Naive thymus-derived CD4-positive, alpha-beta T cell (primary cell): ENCODE results near the gene RNF32. TPM values are rescaled to one million over a fixed set of nuclear protein-coding genes. Genes with fewer than 3 reads are reported as not detected.
A peak's percentile ranks its signal among the peaks of the same experiment; 100 is the strongest.

ENCODE experiments used
- ATAC-seq: fragments of 150-1000 bp; cut with Tn5 transposase; 2 replicates; pipeline ENCODE4 v1.10.0; 2021; ENCODE audit warnings: mild to moderate bottlenecking, moderate library complexity
- CTCF ChIA-PET: fragments of 350-600 bp; sonication (Branson Sonifier 250); formaldehyde crosslinking; loops from one replicate; lab custom pipeline; 2021; ENCODE audit warnings: antibody characterized with exemption; lab: Charles Lee
- POLR2A ChIA-PET: fragments of 350-600 bp; sonication (Branson Sonifier 250); formaldehyde crosslinking; loops from one replicate; lab custom pipeline; 2021; ENCODE audit warnings: antibody characterized with exemption, inconsistent platforms; lab: Charles Lee
- DNase-seq, 9 donors: peaks; one replicate each; pipeline versions ENCODE4 v3.0.0 to v3.0.0-alpha.2; 2020 to 2022; ENCODE audit warnings: mixed read lengths in 1 of 9
- H3K27ac ChIP-seq: one replicate; pipeline ENCODE4 v1.7.0; 2013; ENCODE audit warnings: mild to moderate bottlenecking, low read depth, low read length, moderate library complexity
- H3K27me3 ChIP-seq, 2 donors: one replicate each; pipeline ENCODE4 v1.7.0; 2013; ENCODE audit warnings: low read length in 2 of 2, mild to moderate bottlenecking in 2 of 2, moderate library complexity in 2 of 2; ENCODE audit not compliant: control insufficient read depth in 2 of 2, insufficient read depth in 2 of 2
- H3K36me3 ChIP-seq, 3 experiments: 1 replicate in 2 of 3; 2 replicates in 1 of 3; pipeline ENCODE4 v1.7.0; 2013; ENCODE audit warnings: low read length in 3 of 3, mild to moderate bottlenecking in 3 of 3, moderate library complexity in 1 of 3; ENCODE audit not compliant: insufficient read depth in 3 of 3, control insufficient read depth in 2 of 3
- H3K4me1 ChIP-seq, 2 donors: one replicate each; pipeline ENCODE4 v1.7.0; 2013; ENCODE audit warnings: low read length in 2 of 2, mild to moderate bottlenecking in 2 of 2, moderate library complexity in 1 of 2; ENCODE audit not compliant: control insufficient read depth in 2 of 2, insufficient read depth in 2 of 2
- H3K4me3 ChIP-seq: 2 replicates; pipeline ENCODE4 v1.7.0; 2013; ENCODE audit warnings: mild to moderate bottlenecking, low read length
- H3K9me3 ChIP-seq, 3 experiments: 1 replicate in 2 of 3; 2 replicates in 1 of 3; pipeline ENCODE4 v1.7.0; 2013; ENCODE audit warnings: low read length in 3 of 3; ENCODE audit not compliant: control insufficient read depth in 2 of 3
- H3K27ac Mint-ChIP-seq, 9 donors: one replicate each; pipeline ENCODE4 v1.8.0; 2020 to 2022; ENCODE audit warnings: mixed read lengths in 9 of 9, mild to moderate bottlenecking in 8 of 9, moderate library complexity in 5 of 9, inconsistent platforms in 2 of 9
- H3K27me3 Mint-ChIP-seq, 5 donors: one replicate each; pipeline ENCODE4 v1.8.0; 2021 to 2022; ENCODE audit warnings: mixed read lengths in 5 of 5, mild to moderate bottlenecking in 1 of 5
- H3K36me3 Mint-ChIP-seq, 5 donors: one replicate each; pipeline ENCODE4 v1.8.0; 2020 to 2022; ENCODE audit warnings: mixed read lengths in 5 of 5, mild to moderate bottlenecking in 3 of 5, inconsistent platforms in 1 of 5
- H3K4me1 Mint-ChIP-seq, 7 donors: one replicate each; pipeline ENCODE4 v1.8.0; 2020 to 2022; ENCODE audit warnings: mixed read lengths in 7 of 7, mild to moderate bottlenecking in 3 of 7, inconsistent platforms in 1 of 7
- H3K4me3 Mint-ChIP-seq, 10 donors: one replicate each; pipeline ENCODE4 v1.8.0; 2020 to 2022; ENCODE audit warnings: mild to moderate bottlenecking in 10 of 10, mixed read lengths in 10 of 10, moderate library complexity in 6 of 10, inconsistent platforms in 2 of 10
- H3K9me3 Mint-ChIP-seq, 11 donors: one replicate each; pipeline ENCODE4 v1.8.0; 2020 to 2022; ENCODE audit warnings: mixed read lengths in 11 of 11, mild to moderate bottlenecking in 4 of 11, inconsistent platforms in 1 of 11, moderate library complexity in 1 of 11
- intact Hi-C, 2 donors: fragments of 100-400 bp; cut with micrococcal nuclease; formaldehyde crosslinking; loops; one replicate each; pipeline ENCODE4 v1.15.1; 2023
- polyA plus RNA-seq, 2 donors: library from polyadenylated mRNA; unstranded; fragments of 300-500 nt; fragmentation: Illumina TruSeq; gene quantifications; one replicate each; pipeline ENCODE4 v1.2.3, GENCODE V29; 2021
- total RNA-seq, 6 experiments: library from RNA in 5 of 6; stranded (reverse) in 5 of 6; gene quantifications; 1 replicate in 5 of 6; 2 replicates in 1 of 6; pipeline ENCODE4 v1.2.3 and lab custom pipeline; 2021 to 2026

RNF32 gene
- 1 to 10 TPM in 2 of 5 experiments, under 1 TPM in 2, not detected in 1; 0.81 to 2.1 (median 0.99) TPM for total RNA-seq
- under 1 TPM in 1 of 2 donors, not detected in 1; 0.66 TPM for polyA plus RNA-seq
- total RNA-seq (lab: John Stamatoyannopoulos, UW), result not detected

GRCh38 chr7:156640257-156640948, at the start of gene RNF32:
Gene RNF32 (plus strand): TSS chr7:156640774. CDS start chr7:156643878, 3,104 bp downstream.
- ChIA-PET CTCF (no interaction called here), POLR2A (interaction anchor here (0.6 kb wide), 1 partner anchor 94 kb away, joined by 4 read pairs; no protein-coding TSS in a partner anchor)
- peaks cover 0 to 5% (median 0%) of the 10 kb centered on the region in 3 experiments for H3K9me3 ChIP-seq
- peak; percentile 72 to 100 (median 81) for DNase-seq
- peak within 1 kb of the TSS; percentile 67 for H3K27ac ChIP-seq
- no peaks in the 10 kb centered on the region for H3K36me3 ChIP-seq
- Mint-ChIP-seq H3K27ac (peak within 1 kb of the TSS in 8 of 9 donors; percentile 50 to 100 (median 84)), H3K27me3 (peaks cover 12 to 65% (median 42%) of the 10 kb centered on the region in 5 donors), H3K4me1 (peaks cover 7 to 48% (median 17%) of the 10 kb centered on the region in 7 donors), H3K9me3 (peaks cover 0 to 25% (median 8%) of the 10 kb centered on the region in 11 donors), H3K4me3 (peak within 1 kb of the TSS; percentile 78 to 98 (median 87)), H3K36me3 (peaks cover 3 to 28% (median 6%) of the 10 kb centered on the region in 5 donors)
- peak within 1 kb of the TSS; percentile 77 for H3K4me3 ChIP-seq
- ATAC-seq, result peak; percentile 88
- H3K4me1 ChIP-seq, result peaks cover 6% of the 10 kb centered on the region in 2 donors
- intact Hi-C loops, result loop anchor here (1.0 to 10.0 kb wide), 13 partner anchors 14 to 1342 kb away; partner anchors contain the start of genes DNAJB6 (in 1 of the 2), LMBR1 (in 1 of the 2), RBM33 (in 1 of the 2) and UBE3C (in 1 of the 2)
- no peaks in the 10 kb centered on the region for H3K27me3 ChIP-seq

DNA sequence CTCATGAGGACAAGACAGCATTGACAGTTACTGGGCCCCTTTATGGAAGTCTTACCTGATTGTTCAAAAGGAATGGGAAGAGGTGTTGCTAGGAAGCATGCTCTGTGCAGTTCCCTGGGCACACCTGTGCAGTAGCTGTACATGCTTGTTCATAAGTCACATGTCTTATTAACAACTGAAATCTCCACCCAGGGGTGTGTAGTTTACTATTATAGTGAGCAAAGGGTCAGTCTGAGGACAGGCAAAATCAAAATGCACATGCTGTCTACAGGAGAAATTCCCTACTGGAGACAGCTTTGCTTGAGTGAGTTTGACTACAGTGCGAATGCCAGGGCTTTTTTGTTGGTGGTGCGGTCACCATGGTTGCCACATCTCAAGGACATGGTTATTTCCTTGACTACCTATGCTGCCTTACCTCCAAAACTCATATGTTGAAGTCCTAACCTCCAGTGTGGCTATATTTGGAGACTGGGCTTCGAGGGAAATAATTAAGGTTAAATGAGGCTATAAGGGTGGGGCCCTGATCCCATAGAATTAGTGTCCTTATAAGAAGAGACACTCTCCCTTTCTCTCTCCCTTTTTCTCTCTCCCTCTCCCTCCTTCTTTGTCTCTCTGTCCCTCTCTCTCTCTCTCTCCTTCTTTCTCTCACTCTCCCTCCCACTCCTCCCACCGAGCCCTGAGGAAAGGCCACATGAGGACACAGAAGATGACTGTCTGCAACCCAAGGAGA, 48.3 kb upstream of the RNF32 start:
- DNase-seq (no peak), ATAC-seq (no peak)
- peaks cover 0 to 10% (median 4%) of the 10 kb centered on the region in 5 donors for H3K36me3 Mint-ChIP-seq
- no peak overlapping the region for H3K4me3 Mint-ChIP-seq
- Histone ChIP-seq H3K9me3 (peaks cover 0 to 13% (median 0%) of the 10 kb centered on the region in 3 experiments), H3K27ac (no peak overlapping the region), H3K4me3 (no peak overlapping the region), H3K36me3 (no peaks in the 10 kb centered on the region), H3K4me1 (no peaks in the 10 kb centered on the region), H3K27me3 (no peaks in the 10 kb centered on the region)
- H3K27me3 Mint-ChIP-seq, result peaks cover 2 to 22% (median 14%) of the 10 kb centered on the region in 5 donors
- intact Hi-C loops, result no loop called here
- ChIA-PET CTCF (no interaction called here), POLR2A (no interaction called here)
- H3K4me1 Mint-ChIP-seq, result no peaks in the 10 kb centered on the region
- H3K27ac Mint-ChIP-seq, result no peak overlapping the region
- peaks cover 2 to 41% (median 13%) of the 10 kb centered on the region in 11 donors for H3K9me3 Mint-ChIP-seq

GRCh38 chr7:156594283-156595080, 46.1 kb upstream of the RNF32 start:
- Mint-ChIP-seq H3K36me3 (peaks cover 0 to 10% (median 4%) of the 10 kb centered on the region in 5 donors), H3K27ac (no peak overlapping the region), H3K4me3 (no peak overlapping the region), H3K9me3 (peaks cover 2 to 40% (median 13%) of the 10 kb centered on the region in 11 donors), H3K4me1 (no peaks in the 10 kb centered on the region), H3K27me3 (peaks cover 0 to 20% (median 17%) of the 10 kb centered on the region in 5 donors)
- H3K4me1 ChIP-seq, result no peaks in the 10 kb centered on the region
- intact Hi-C loops, result no loop called here
- no peak overlapping the region for H3K4me3 ChIP-seq
- H3K36me3 ChIP-seq, result no peaks in the 10 kb centered on the region
- POLR2A ChIA-PET, result interaction anchor here (0.6 kb wide), 1 partner anchor 8 kb away, joined by 3 read pairs; no protein-coding TSS in a partner anchor
- no peak overlapping the region for H3K27ac ChIP-seq
- ATAC-seq, result no peak
- CTCF ChIA-PET, result interaction anchor here (0.6 kb wide), 1 partner anchor 743 kb away, joined by 3 read pairs; no protein-coding TSS in a partner anchor
- no peaks in the 10 kb centered on the region for H3K27me3 ChIP-seq
- DNase-seq, result no peak
- H3K9me3 ChIP-seq, result peaks cover 0 to 13% (median 0%) of the 10 kb centered on the region in 3 experiments

DNA sequence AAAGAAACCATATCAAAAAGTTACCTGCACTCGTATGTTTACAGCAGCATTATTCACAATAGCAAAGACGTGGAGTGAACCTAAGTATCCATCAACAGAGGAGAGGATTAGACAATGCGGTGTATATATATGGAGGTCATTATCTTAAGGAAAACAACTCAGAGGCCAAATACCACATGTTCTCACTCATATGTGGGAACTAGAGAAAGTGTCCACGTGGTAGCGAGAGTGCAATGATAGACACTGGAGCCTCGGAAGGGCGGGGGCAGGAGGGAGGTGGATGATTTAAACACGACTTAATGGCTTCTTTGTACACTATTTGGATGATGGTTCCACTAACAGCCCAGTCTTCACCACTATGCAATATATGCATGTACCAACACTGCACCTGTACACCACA, 40.1 kb upstream of the RNF32 start:
- Mint-ChIP-seq H3K27me3 (peaks cover 15 to 29% (median 21%) of the 10 kb centered on the region in 5 donors), H3K27ac (no peak overlapping the region), H3K4me1 (peaks cover 0 to 4% (median 0%) of the 10 kb centered on the region in 7 donors), H3K36me3 (no peaks in the 10 kb centered on the region), H3K9me3 (peaks cover 0 to 5% (median 0%) of the 10 kb centered on the region in 11 donors), H3K4me3 (no peak overlapping the region)
- H3K36me3 ChIP-seq, result no peaks in the 10 kb centered on the region
- DNase-seq (no peak), ATAC-seq (no peak)
- intact Hi-C loops, result no loop called here
- no peaks in the 10 kb centered on the region for H3K27me3 ChIP-seq
- no peak overlapping the region for H3K27ac ChIP-seq
- POLR2A ChIA-PET, result no interaction called here
- CTCF ChIA-PET, result no interaction called here
- H3K9me3 ChIP-seq, result no peaks in the 10 kb centered on the region
- H3K4me1 ChIP-seq, result no peaks in the 10 kb centered on the region
- H3K4me3 ChIP-seq, result no peak overlapping the region

GRCh38 chr7:156602283-156602682, 38.3 kb upstream of the RNF32 start:
- Histone ChIP-seq H3K36me3 (no peaks in the 10 kb centered on the region), H3K27me3 (no peaks in the 10 kb centered on the region), H3K27ac (no peak overlapping the region), H3K4me1 (no peaks in the 10 kb centered on the region), H3K9me3 (no peaks in the 10 kb centered on the region), H3K4me3 (no peak overlapping the region)
- peaks cover 0 to 4% (median 0%) of the 10 kb centered on the region in 7 donors for H3K4me1 Mint-ChIP-seq
- DNase-seq, result no peak
- ChIA-PET POLR2A (interaction anchor here (0.7 kb wide), 1 partner anchor 8 kb away, joined by 3 read pairs; no protein-coding TSS in a partner anchor), CTCF (no interaction called here)
- intact Hi-C loops, result no loop called here
- peaks cover 20 to 35% (median 26%) of the 10 kb centered on the region in 5 donors for H3K27me3 Mint-ChIP-seq
- H3K4me3 Mint-ChIP-seq, result no peak overlapping the region
- ATAC-seq, result no peak
- H3K27ac Mint-ChIP-seq, result no peak overlapping the region
- H3K9me3 Mint-ChIP-seq, result peaks cover 0 to 5% (median 0%) of the 10 kb centered on the region in 11 donors
- no peaks in the 10 kb centered on the region for H3K36me3 Mint-ChIP-seq

- H3K27me3 ChIP-seq, result no peaks in the 10 kb centered on the region
- Mint-ChIP-seq H3K27ac (no peak overlapping the region), H3K27me3 (peaks cover 20 to 35% (median 26%) of the 10 kb centered on the region in 5 donors), H3K9me3 (peaks cover 0 to 5% (median 0%) of the 10 kb centered on the region in 11 donors), H3K4me3 (no peak overlapping the region), H3K36me3 (no peaks in the 10 kb centered on the region), H3K4me1 (peaks cover 0 to 4% (median 0%) of the 10 kb centered on the region in 7 donors)
- ChIA-PET CTCF (no interaction called here), POLR2A (interaction anchor here (1.2 kb wide), 1 partner anchor 10 kb away, joined by 3 read pairs; no protein-coding TSS in a partner anchor)
- H3K36me3 ChIP-seq, result no peaks in the 10 kb centered on the region
- DNase-seq (no peak), ATAC-seq (no peak)
- H3K27ac ChIP-seq, result no peak overlapping the region
- no peaks in the 10 kb centered on the region for H3K9me3 ChIP-seq
- no peaks in the 10 kb centered on the region for H3K4me1 ChIP-seq
- no peak overlapping the region for H3K4me3 ChIP-seq
- intact Hi-C loops, result no loop called here
These were observed 37.6 kb upstream of the RNF32 start for GRCh38 chr7:156603011-156603410.
